ENCODE data around the gene EFHD2.

The EFHD2 gene

GRCh38 chr1:15364740-15365139 lies 44.9 kb upstream of the EFHD2 start:
- no peaks in the 10 kb centered on the region for H3K9me3 ChIP-seq (ENCODE audit: insufficient read depth, low read length)
- no peaks in the 10 kb centered on the region for H3K79me2 ChIP-seq (ENCODE audit: low read length)
- H2AFZ ChIP-seq (ENCODE audit: low read depth, low read length) = no peak overlapping the region
- TF ChIP-seq EZH2phosphoT487 (IDR thresholded peaks at IDR 0.05; ENCODE audit: low read depth) (no peak), CTCF (IDR thresholded peaks at IDR 0.05; ENCODE audit: low read depth, low read length) (peak; percentile 22; the same call in 1 of the 2 replicates)
- H3K4me2 ChIP-seq (ENCODE audit: low read length) = no peak overlapping the region
- no peaks in the 10 kb centered on the region for H3K4me1 ChIP-seq (ENCODE audit: low read length)
- no peaks in the 10 kb centered on the region for H3K27me3 ChIP-seq (ENCODE audit: low read depth, low read length)
- no peak overlapping the region for H3K9ac ChIP-seq (ENCODE audit: low read length)
- no peaks in the 10 kb centered on the region for H4K20me1 ChIP-seq (ENCODE audit: insufficient read depth, low read length)
- H3K27ac ChIP-seq (ENCODE audit: low read length) = no peak overlapping the region
- no peaks in the 10 kb centered on the region for H3K36me3 ChIP-seq (replicated peaks; ENCODE audit: low read depth, low read length)
- H3K4me3 ChIP-seq (ENCODE audit: low read length) = no peak overlapping the region

GRCh38 chr1:15368888-15369287 lies 40.8 kb upstream of the EFHD2 start:
- Histone ChIP-seq H3K36me3 (replicated peaks; ENCODE audit: low read depth, low read length) (no peaks in the 10 kb centered on the region), H3K4me1 (ENCODE audit: low read length) (no peaks in the 10 kb centered on the region), H3K9me3 (ENCODE audit: insufficient read depth, low read length) (no peaks in the 10 kb centered on the region), H3K9ac (ENCODE audit: low read length) (no peak overlapping the region), H3K79me2 (ENCODE audit: low read length) (no peaks in the 10 kb centered on the region), H2AFZ (ENCODE audit: low read depth, low read length) (no peak overlapping the region), H3K27ac (ENCODE audit: low read length) (no peak overlapping the region), H3K27me3 (ENCODE audit: low read depth, low read length) (no peaks in the 10 kb centered on the region), H4K20me1 (ENCODE audit: insufficient read depth, low read length) (no peaks in the 10 kb centered on the region), H3K4me3 (ENCODE audit: low read length) (no peak overlapping the region), H3K4me2 (ENCODE audit: low read length) (no peak overlapping the region)
- TF ChIP-seq CTCF (IDR thresholded peaks at IDR 0.05; ENCODE audit: low read depth, low read length) (no peak), EZH2phosphoT487 (IDR thresholded peaks at IDR 0.05; ENCODE audit: low read depth) (no peak)

- H2AFZ ChIP-seq (ENCODE audit: low read depth, low read length) = no peak overlapping the region
- H3K27me3 ChIP-seq (ENCODE audit: low read depth, low read length) = no peaks in the 10 kb centered on the region
- TF ChIP-seq EZH2phosphoT487 (IDR thresholded peaks at IDR 0.05; ENCODE audit: low read depth) = no peak
- no peak for TF ChIP-seq CTCF (IDR thresholded peaks at IDR 0.05; ENCODE audit: low read depth, low read length)
- no peak overlapping the region for H3K4me3 ChIP-seq (ENCODE audit: low read length)
- no peak overlapping the region for H3K9ac ChIP-seq (ENCODE audit: low read length)
- H3K9me3 ChIP-seq (ENCODE audit: insufficient read depth, low read length) = no peaks in the 10 kb centered on the region
- no peaks in the 10 kb centered on the region for H3K79me2 ChIP-seq (ENCODE audit: low read length)
- no peak overlapping the region for H3K4me2 ChIP-seq (ENCODE audit: low read length)
- no peaks in the 10 kb centered on the region for H3K36me3 ChIP-seq (replicated peaks; ENCODE audit: low read depth, low read length)
- no peaks in the 10 kb centered on the region for H3K4me1 ChIP-seq (ENCODE audit: low read length)
- no peak overlapping the region for H3K27ac ChIP-seq (ENCODE audit: low read length)
- H4K20me1 ChIP-seq (ENCODE audit: insufficient read depth, low read length) = no peaks in the 10 kb centered on the region
Measured at GRCh38 chr1:15370268-15370667, 39.4 kb upstream of the EFHD2 start.

GRCh38 chr1:15370781-15371520 lies 38.7 kb upstream of the EFHD2 start:
- H3K36me3 ChIP-seq (replicated peaks; ENCODE audit: low read depth, low read length) = no peaks in the 10 kb centered on the region
- H3K79me2 ChIP-seq (ENCODE audit: low read length) = no peaks in the 10 kb centered on the region
- no peak overlapping the region for H3K9ac ChIP-seq (ENCODE audit: low read length)
- no peak overlapping the region for H3K27ac ChIP-seq (ENCODE audit: low read length)
- H3K4me3 ChIP-seq (ENCODE audit: low read length) = no peak overlapping the region
- H3K9me3 ChIP-seq (ENCODE audit: insufficient read depth, low read length) = no peaks in the 10 kb centered on the region
- TF ChIP-seq EZH2phosphoT487 (IDR thresholded peaks at IDR 0.05; ENCODE audit: low read depth) (no peak), CTCF (IDR thresholded peaks at IDR 0.05; ENCODE audit: low read depth, low read length) (no peak)
- H3K4me2 ChIP-seq (ENCODE audit: low read length) = no peak overlapping the region
- no peaks in the 10 kb centered on the region for H4K20me1 ChIP-seq (ENCODE audit: insufficient read depth, low read length)
- H3K4me1 ChIP-seq (ENCODE audit: low read length) = no peaks in the 10 kb centered on the region
- no peaks in the 10 kb centered on the region for H3K27me3 ChIP-seq (ENCODE audit: low read depth, low read length)
- no peak overlapping the region for H2AFZ ChIP-seq (ENCODE audit: low read depth, low read length)

All from OCI-LY3 (cell line).